HUDEP-2 (cell line): Measurements from ENCODE around the gene ABCG8.
"Not testable (repeated sequence)": the region's sequence is repeated elsewhere in the genome, so short reads cannot be mapped to it uniquely, and the experiment has no call there.

Experiments
- DNase-seq, 76 experiments: peaks; one replicate each; lab custom pipeline; 2025; ENCODE audit not compliant: unreplicated experiment in 76 of 76; lab: John Stamatoyannopoulos, UW

ABCG8 gene

DNA sequence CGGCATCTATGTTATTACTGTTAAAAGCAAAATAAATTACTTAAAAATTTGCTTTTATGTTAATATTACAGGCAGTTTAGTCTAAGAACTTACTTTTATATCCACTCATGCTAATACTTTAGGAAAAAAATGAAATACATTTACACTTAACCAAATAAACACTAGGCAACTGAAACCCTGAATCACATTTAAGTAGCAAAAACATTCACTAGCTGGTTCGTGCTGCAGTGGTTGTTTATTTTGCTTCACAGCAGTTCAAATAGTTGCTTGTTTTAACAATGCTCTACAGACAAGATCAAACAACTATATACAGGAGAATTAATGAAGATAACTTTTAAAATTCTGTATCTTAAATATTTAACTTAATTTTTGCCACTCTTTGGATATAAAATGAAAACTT lies 60.8 kb downstream of the ABCG8 start:
- DNase-seq, result no peak

DNA sequence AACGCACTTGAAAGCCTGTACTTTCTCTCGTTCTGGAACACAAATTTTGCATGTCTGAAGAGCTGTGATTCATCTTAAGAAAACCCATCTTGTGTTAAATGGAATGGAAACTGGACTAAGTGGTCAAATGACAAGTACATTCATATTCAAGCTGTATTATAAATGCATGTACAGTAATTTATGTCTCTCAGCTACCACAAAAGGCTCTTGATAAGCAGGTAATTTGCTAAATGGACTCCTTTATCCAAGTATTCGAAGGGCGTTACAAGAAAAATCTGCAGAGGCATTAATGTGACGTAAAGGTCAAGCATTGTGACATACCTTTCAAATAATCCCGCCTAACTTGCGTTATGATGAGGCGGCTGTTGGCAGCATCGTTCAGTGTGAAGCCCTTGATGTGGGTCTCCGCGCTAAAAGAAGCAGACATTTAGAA lies 66.6 kb downstream of the ABCG8 start:
- DNase-seq, result no peak

DNA sequence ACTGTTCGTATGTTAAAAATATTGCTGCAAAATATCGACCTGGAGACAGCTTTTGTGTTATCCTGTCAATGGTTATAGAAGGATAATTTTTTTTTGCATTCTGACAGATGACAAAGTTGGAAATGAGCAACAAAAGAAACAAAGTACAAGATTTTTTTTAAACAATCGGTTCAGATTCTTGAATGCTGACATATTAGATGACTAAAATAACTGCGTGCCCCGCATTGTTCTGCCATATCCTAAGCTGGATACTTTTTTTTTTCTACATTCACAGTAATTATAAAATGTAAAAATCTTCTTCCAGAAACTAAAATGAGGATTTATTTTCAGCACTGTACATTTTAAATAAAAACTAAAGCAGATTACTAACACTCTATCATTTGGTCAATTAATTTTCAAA lies 67.1 kb downstream of the ABCG8 start:
- DNase-seq, result no peak

DNA sequence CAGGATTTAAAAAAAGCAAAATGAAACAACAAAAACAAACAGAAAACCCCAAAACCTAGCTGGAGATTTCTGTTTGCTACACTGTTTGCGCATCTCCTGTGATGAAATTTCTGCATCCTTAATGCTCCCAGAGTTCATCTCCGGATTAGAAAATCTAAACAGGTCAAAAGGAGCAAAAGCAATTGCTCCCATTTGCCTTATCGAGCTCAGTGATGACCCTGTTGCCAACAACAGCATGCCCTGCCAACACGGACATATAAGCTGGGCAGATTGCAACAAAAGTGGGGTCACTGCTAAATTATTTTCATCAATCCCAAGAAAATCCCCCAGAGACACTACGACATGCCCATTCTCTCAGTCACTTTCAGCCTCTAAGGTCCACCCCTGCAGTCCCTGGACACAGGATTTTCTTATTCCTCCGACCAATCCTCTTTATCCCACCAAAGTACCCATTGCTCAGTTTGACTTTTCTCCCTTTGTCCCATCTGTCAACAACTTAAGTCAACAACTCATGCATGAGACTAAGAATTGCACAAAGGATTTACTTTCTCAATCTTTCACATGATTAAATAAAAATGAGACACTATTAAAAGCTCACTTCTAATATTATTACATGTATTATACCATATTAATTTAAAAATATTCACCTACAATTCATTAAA lies 67.8 kb downstream of the ABCG8 start:
- no peak for DNase-seq

DNA sequence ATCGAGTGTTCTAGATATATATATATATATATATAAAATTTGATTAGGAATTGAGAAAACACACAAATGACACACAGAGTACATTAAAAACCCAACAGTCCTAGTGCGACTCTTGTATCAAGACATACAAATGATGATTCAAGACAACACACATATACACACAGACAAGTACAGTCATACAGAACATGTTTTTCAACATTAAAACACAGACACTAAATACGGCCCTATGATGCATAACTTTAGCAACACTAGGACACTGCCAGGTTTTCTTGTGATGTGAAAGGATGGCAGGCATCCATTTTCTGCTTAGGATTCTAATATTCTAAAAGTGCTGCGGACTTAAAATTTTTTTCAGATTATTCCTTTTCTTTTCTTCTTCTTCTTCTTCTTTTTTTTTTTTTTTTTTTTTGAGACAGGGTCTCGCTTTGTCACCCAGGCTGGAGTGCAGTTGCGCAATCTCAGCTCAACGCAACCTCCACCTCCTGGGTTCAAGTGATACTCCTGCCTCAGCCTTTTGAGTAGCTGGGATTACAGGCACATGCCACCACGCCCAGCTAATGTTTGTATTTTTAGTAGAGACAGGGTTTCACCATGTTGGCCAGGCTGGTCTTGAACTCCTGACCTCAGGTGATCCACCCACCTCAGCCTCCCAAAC lies 72.5 kb downstream of the ABCG8 start:
- not testable (repeated sequence) for DNase-seq

DNA sequence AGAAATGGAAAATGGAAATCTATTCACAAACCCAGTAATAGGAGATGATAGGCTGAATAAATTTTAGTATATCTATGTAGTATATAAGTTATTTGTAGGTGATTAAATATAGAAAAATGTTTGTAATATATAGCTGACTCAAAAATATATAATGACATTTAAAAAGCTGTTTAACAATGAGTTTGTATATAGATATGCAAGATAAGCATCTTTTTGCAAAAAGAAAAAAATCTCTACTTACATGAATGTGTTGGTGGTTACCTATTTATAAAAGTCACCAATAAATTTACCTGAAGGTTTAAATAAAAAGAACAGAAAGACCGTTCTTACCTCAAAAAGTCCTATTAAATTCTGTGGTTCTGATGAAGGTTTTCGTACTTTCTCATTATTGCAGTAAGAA lies 85.7 kb downstream of the ABCG8 start:
- DNase-seq, result no peak

DNA sequence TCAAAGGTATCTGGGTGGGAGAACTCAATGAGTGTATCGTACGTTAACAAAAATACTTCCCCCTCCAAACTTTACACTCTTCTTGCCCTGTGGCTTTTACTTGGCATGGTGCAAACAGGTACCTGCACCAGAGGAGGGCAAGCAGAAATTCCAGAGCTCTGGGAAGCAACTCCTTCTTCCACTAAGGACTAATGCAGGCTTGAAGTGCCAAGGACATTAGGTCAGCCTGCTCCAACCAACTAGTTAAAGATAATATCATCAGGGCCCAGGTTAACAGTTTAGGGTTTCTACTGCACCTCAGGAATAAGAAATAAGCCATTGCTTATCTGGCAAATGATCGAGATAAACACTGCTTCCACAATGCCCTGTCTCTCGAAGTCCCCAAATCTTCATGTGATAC lies 86.7 kb downstream of the ABCG8 start:
- DNase-seq, result no peak

DNA sequence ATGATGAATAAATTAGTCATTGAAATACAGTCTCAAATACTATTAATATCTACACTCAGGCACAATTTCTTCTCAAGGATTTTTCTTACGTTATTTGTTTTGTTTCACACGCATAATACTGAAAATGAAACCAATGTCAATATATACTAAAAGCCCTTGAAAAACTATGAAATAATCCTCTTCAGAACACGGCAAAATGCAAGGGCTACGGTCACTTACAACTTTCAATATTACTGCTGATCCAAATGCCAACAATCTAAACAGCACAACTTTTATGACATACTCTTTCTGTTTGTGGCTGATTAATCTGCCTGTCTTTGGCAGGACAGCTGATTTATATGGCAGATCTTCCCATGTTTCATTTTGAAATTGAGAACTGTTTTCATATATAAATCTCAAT lies 88.7 kb downstream of the ABCG8 start:
- no peak for DNase-seq

DNA sequence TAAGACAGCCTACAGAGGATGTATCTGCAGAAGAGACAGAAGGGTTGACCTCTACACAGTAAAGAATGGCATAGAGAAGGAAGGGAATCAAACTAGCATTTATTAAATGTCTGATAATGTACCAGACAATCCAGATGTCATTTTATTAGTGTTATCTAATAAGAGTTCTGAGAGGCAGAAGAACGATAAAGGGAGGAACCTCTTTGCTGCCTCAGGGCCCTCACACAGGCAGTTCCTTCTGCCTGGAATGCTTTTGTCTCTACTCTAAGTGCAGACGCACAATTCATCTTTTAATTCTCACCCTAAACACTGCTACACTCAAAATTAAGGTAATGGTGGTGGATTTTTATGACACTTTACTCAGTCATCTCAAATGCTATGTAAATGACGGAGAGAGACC lies 92.5 kb downstream of the ABCG8 start:
- DNase-seq, result no peak
